GM21576 (cell line): ENCODE results near the gene ST3GAL4.

Experiments used
- ATAC-seq: cut with Tn5 transposase; IDR thresholded peaks from one replicate; pipeline ENCODE4 v1.9.1; 2021; ENCODE audit warnings: mild to moderate bottlenecking, moderate library complexity; ENCODE audit not compliant: unreplicated experiment

Gene ST3GAL4

DNA sequence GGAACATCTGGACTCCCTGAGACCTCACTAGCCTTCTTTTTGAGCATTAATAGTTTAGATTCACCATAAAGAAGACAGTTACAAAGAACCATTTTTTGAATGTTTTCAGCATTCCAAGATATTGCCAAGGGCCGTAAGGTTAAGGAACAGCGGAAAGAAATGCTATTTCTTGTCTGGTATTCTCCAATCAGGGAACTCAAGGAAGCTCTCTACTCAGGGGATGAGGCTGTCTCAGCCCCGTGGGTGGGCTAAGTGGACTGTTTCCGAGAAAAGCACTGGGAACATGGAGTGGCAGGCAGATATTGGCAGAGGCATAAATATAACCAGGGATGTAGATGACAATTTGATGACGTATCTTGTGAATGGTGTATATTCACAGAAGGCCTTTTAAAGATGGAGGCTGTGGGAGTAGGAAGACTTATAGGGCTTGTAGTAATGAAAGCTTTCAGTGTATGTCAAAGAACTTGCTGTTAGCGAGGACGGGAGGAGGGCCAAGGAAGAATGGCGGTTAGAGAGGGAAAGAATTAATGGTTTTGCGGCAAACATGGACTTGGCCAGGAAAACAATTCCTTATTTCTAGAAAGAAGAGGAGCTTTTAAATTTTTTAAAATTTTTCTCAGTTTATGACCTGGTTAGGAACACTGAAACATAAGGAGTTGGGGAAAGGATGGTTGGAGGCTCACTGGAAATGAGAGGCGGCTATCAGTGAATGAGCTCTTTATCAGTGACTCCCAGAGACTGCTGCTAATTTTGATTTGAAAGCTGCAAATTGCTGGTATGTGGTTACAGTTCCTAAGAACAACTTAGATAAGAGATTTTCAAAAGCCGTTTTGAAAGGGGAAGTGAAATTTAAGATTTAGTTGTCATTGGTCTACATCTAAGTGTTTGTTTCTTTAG, 64.6 kb downstream of the ST3GAL4 start:
- peak; percentile 84 for ATAC-seq

DNA sequence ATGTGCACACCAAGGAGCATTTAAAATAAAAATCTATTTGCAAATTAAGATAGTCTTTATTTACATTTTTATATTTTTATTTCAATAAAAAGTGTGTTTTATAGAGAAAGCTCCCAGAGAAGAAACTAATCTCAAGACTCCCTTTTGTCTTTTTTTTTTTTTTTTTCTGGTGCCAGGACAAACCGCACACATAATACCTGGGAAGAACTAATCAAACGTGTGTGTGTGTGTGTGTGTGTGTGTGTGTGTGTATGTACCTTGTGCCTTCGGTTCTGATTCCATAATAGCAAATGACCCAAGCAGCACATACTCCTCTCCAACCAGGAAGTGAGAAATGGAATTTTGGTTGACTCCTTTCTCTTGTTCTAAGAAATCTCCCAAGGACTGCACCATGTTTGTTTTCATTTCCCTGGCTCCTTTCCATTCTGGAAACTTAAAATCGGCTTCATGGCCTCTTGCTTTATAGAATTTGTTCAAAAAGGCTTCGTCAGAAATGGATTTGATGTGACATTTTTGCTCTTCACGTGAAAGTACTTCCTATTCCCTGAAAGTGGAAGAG, 65.3 kb downstream of the ST3GAL4 start:
- no peak for ATAC-seq

DNA sequence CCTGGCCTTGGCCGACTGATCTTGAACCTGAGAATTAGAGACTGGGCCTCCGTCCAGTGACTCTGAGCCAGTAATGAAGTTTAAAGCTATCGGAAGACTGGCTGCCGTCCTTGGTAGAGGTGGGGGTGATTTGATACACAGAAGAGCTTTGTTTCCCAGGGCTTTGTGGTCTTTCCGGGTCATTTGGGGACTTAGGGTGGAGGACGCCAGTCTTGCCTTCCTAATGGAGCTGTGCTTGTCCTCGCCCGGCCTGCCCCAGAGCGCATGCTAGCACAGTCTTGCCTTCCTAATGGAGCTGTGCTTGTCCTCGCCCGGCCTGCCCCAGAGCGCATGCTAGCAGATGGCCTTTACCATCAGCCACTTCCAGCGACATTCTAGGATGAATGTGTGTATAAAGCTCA, 65.8 kb downstream of the ST3GAL4 start:
- no peak for ATAC-seq

DNA sequence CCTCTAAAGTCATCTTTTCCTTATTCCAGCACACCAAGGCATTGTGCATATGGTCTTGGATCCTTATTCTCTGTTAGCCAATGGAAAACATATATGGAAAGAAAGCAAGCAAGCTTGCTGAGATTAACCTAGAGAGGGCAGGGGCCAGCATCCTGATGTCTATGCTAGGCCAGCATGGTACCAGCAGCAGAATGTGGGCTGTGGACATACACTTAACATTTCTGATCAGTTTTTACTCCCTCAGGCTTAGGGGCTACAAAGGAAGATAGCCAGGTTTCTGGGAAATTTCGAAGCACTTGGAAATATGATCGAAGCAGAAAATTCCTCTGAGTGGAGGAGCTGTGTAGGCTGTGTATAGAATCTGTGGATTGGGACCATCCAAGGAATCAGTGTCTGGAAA, 67.0 kb downstream of the ST3GAL4 start:
- no peak for ATAC-seq

DNA sequence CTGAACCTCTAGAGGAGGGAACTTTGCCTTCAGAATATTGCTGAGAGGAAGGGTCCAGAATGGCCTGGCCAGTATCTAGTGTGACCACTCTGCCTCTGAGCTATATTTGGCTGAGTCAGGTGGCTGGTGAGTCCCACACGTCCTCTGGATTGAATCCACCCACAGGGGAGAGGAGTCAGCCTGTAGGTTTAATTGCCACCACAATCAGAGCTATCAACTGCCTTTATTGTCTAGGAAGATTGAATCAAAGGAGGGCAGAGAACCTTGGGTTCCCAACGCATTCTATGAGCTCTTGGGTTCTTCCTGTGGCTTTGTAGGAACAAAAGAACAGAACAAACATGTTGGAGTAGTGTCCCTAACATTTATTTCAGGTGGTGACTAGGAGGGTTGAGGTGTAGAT, 67.7 kb downstream of the ST3GAL4 start:
- no peak for ATAC-seq

DNA sequence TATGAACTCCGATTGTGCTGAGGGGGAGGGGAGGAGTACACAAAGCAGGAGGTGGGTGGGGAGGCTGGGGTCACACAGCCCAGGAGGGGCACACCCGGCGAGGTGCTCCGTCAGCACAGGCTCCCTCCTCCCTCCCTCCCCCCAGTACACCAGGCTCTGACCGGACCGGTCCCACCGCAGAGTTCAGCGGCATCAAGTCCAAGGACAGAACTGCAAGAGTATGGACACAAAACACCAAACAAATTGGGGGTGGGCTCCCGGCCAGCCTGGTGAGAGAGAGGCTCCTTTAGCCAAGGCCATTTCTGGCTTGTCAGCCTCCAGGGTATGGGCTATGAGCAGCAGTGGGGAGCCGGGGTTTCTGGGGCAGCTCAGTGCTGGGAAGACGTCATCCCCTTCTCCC, 68.3 kb downstream of the ST3GAL4 start:
- no peak for ATAC-seq

DNA sequence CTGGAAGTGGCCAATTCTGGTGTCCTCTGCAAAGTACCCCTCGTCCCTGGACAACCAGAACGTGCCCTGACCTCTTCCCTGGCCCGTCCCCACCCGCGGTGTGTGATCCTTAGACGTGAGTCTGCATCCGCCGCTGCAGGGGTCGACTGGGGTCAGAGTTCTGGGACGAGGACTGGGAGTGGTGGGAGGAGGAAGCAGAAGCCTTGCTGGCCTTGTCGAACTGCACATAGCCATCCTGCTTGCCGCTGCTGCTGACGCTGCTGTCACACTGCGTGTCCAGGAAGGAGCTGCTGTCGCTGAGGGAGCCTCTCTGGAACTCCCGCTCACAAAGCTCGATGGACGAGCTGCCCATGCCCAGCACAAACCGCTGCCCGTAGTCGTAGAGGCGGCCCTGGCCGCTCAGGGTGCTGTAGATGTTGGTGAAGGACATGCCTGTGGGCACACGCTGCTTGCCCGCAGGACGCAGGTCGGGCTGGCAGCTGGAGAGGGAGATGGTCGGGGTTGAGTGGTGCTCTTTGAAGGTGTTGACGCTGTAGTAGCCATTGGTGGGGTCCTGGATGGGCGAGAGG, 69.1 kb downstream of the ST3GAL4 start:
- no peak for ATAC-seq

DNA sequence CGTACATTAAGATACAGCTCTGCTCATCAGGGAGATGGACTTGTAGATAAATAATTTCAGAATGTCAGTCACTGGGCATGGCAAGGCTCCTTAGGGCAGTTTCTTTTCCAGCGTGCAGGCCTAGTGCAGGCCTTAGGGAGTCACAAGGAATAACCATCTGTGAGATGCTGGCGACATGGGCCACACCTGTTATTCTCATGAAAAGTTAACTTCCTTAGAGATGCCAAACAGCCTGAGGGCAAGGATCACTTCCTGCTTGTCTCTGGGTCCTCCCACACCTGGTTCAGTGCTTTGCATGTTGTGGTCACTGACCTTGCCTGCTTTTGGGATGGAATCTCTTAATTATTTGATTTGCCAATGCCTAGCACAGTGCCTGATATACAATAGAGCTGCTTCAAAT, 70.6 kb downstream of the ST3GAL4 start:
- no peak for ATAC-seq

DNA sequence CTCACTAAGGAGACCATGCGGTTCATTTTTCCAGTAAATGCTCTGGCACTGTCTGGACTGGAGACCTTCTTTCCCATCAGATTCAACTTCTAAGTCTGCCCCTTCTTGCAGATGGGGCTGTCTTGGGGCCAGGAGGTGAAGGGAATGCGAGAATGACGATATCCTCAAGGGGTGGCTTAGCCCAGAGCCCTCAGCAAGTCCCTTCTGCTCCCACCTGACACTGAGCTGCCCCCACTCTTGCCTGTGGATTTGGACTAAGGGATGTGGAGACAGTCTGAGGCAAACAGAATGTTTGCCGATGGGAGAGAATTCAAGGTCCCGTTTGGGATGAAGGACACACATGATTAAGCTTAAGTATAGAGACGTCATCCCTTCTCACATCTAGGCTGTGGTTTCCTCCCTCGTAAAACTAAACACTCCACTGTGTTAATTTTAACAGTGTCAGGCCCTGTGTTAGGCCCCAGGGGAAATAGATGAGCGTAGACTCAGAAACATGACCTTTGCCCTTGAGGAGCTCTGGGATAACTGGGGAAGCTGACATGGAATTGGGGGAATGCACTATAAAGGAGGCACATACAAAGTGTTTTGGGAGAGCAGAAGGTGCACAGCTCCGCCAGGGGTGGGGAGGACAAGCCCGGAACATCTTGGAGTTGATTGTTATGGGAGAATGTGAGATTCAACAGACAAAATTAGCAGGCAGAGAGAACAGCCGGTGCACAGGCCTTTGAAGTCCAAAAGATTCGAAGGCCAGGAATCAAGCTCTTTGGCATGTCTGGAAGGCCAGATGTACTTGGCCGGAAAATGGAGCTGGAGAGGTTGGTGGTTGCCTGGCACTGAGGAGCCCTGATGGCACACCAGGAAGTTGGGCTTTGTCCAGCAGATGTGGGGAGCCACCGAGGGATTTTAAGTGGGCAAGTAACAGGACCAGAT, 71.6 kb downstream of the ST3GAL4 start:
- ATAC-seq: peak; percentile 71

DNA sequence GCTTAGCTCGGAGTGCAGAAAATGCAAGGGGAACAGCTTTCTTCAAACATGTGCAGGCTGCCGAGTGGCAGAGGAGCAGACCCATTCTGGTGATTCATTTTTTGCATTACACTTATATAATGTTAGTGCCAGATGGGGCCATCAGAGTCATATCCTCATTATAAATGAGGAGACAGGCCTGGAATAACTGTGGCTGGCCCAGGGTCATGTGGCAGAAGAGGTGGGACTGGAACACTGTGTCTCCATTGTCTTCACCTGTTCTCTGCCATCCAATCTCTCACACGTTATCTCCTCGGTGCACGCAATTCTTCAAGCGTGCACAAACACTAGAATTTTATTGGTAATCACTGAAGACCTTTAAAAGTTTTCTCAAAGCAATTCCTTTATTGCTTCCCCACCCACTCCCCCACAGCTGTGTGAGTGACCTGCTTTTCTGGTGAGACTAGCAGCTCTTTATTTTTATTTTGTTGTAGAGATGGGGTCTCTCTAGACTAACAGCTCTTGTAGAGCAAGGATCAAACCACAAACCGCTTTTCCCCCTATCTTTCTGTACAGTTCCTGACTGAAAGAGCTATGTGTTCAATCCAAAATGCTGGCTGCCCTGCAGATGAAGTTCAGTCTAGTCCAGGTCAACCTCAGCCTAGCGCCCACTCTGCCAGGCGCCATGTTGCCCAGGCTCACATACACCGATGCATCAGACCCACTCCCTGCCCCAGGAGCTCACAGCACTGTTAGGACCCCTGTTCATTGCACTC, 75.3 kb downstream of the ST3GAL4 start:
- no peak for ATAC-seq

DNA sequence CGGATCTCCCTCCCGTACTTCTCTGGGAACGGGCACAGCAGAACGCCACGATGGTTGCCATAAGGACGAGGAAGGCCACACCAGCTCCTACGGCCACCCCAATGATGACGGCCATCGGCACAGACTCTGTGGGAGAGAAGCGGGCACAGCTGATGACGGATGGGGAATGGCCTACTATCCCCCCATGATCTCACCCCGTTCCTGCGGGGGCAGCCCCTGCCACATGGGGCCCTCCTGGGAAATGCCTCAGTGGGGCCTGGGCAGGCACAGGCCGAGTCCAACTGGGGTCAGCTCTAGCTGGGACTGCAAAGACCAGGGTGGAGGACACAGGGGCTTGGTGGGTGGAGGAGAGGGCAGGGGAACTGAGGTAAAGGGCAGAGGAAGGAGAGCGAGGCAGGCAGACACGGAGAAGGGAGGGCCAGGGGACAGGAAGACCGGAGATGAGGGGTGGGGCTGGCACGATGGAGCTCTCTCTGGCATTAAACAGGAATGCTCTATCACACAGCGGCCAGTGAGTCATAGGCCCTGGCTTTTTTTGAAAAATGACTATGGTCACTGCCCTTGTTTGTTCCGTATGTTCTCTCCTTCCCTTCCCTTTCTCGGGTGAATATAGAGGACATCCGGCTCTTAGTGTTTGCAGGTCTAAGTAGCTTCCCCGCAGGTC, 76.0 kb downstream of the ST3GAL4 start:
- ATAC-seq: no peak

DNA sequence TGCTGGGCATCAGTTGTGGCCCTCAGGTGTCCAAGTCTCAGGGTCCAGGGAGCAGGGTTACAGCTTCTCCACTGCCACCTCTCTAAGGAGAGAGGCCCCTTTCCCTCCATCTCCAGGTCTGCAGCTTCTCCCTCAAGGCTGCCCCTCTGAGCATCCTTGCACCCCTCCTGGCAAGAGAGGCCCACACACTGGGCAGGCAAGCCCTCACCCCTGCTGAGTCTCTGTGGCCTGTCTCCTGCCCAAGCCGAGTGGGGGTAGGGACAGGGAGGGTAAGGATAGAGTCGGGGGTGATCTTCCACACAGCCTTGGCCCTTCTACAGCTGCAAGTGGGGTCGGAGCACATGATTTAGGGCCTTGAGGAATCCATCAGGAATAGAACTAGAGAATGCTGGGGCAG, 76.6 kb downstream of the ST3GAL4 start:
- ATAC-seq: no peak

DNA sequence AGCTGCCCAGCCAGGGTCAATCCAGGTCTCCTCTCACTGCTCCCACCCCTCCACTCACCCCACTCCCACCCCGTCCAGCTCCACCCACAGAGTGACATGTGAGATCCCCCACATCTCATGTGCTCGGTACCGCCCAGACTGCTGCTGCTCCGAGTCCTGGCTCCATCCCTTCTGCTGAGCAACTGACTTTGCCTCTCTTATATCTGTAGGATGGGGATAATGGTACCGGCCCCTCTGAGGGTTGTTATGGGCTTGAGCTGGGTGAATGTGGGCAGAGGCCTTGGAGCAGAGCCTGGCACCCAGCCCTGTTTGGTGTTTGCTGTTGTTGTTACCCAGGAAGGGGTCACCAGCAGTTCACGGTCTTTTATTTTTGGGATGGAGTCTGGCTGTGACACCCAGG, 77.0 kb downstream of the ST3GAL4 start:
- no peak for ATAC-seq

DNA sequence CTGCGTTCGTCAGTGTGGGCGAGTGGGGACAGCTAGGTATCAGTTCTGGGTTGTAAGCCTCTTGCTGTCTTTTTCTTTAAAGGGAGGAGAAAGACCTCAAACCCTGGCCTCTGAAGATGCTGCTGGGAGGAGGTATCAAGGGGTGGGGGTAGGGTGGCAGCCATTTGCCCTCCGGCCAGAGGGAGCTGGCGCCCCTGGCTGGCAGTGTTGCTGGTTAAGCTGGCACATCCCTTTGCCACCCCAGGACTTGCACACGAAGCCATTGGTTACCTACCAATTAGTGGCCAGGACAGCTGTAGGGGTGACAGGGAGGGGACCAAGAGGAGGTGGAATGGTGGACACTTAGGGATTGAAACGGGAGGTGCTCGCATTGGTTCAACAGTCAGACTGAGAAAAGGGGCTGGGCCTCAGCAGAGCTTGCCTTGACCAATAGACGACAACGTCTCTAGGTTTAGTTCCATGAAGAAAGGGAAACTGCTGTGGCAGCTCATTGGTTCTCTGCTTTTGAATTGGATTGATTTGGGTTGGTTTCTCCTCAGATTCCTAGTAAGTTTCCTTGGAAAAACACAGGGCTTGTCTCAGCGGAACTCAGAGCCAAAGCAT, 77.9 kb downstream of the ST3GAL4 start:
- no peak for ATAC-seq

DNA sequence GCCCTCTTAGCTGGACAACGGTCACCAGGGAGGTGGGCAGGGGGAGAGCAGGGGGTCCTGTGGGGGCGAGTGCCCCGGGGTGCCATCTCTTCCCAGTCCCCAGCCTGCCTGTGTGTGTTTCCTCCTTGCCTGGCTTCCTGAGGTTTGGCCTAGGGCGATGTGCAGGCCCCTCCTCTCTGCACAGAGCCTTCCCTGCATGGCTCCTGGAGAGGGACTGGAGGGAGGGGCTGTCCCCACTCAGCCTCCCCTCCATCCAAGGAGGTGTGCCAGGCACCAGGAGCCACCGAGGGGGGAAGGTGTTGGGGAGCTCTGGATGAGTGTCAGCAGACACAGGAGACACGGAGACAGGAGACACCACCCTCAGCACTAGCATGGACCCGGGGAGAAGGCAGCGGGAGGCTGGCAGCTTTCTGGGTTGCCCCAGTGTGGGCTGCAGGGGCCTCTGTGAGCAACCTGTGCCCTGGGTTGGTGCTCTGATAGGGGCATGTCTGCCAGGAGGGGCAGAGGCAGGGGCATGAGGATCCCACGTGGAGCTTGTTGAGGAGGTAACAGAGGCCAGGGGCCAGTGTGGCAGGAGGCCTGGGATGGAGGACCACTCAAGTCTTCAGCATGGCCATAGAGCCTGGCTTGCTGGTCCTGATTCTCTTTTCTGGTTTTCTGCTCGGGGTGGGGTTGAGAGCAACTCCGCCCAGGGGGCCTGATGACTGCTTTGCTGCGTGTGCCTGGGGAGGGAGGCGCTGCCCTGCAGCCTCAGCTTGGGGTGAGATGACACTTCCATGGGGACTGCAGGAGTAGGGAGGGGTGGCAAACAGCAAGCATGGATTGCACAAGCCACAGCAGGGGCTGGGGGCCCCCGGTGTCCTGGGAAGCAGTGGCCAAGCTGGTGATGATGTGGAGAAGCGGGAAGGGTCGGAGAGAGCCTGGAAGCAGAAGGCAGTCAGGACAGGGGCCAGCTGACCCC, 78.8 kb downstream of the ST3GAL4 start:
- ATAC-seq: no peak

DNA sequence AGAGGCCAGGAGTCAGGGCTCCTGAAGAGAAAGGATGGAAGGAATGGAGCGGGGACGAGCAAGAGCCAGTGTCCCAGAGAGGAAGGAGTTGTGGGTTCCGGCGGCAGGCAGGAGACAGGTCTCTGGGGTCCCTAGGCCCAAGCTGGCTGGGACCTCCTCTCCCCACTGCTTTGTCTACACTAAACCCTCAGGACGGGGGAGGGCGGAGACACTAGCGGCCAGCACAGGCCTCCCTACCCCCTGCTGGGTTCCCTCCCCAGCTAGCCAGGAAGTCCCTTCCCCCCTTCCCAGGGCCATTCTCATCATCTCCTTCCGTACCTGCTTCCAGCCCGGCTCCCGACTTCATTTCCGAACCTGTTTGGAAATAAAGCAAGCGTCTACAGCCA, 79.5 kb downstream of the ST3GAL4 start:
- no peak for ATAC-seq

DNA sequence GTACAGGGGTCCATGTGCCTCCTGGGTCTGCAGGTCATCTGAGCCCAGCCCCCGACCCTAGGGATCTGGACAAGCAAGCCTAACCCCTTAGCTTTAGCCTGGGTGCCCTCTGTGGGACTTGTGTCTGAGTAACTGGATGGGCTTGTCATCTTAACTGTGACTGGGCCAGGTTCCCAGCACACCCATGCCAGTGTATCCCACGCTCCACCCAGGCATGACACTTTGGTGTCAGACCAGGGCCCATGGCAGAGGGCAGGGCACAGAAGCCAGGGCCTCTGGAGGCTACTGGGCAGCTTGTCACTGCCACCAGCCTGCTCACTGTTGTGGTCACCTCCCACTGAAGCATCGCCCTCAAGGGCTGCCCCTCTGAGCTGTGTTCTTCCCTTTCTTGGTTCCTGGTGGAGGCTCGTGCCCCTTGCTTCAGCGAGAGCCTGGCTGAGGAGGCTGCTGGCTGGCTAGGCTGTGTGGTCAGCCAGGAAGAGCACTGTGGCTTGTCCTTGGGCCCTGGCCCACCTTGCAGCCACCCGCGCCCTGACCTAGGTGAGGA, 80.8 kb downstream of the ST3GAL4 start:
- ATAC-seq: no peak

DNA sequence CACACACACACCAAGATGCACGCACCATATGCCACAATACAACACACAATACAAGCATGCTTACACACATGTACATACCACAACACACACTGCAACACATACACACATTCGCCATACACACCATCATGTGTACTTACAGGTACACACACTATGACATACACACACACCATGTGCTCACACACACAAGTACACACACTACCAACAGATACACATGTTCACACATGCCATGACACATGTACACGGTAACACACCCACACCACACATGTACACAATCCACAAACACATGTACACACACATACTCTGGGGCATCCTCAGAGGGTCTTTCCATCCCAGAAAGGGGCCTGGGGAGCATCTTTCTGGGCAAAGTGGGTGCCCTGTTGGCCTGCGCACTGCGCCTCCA, 82.2 kb downstream of the ST3GAL4 start:
- no peak for ATAC-seq
